OCI-LY7 (cell line): ENCODE results near the gene CTNNA3.

Source experiments
- CTCF ChIP-seq: fragments of 200-600 bp; sonication (generic); conservative IDR thresholded peaks from 2 replicates; pipeline ENCODE4 v1.5.1; 2014; ENCODE audit warnings: mild to moderate bottlenecking, antibody characterized with exemption, low read length, moderate library complexity, mixed read lengths
- EZH2phosphoT487 ChIP-seq: fragments of 200-600 bp; sonication (generic); IDR thresholded peaks from 2 replicates; pipeline ENCODE4 v1.6.1; 2018; ENCODE audit warnings: low read depth, borderline replicate concordance, mild to moderate bottlenecking, mixed run types, antibody characterized with exemption, low read length, moderate library complexity, mixed read lengths

DNA sequence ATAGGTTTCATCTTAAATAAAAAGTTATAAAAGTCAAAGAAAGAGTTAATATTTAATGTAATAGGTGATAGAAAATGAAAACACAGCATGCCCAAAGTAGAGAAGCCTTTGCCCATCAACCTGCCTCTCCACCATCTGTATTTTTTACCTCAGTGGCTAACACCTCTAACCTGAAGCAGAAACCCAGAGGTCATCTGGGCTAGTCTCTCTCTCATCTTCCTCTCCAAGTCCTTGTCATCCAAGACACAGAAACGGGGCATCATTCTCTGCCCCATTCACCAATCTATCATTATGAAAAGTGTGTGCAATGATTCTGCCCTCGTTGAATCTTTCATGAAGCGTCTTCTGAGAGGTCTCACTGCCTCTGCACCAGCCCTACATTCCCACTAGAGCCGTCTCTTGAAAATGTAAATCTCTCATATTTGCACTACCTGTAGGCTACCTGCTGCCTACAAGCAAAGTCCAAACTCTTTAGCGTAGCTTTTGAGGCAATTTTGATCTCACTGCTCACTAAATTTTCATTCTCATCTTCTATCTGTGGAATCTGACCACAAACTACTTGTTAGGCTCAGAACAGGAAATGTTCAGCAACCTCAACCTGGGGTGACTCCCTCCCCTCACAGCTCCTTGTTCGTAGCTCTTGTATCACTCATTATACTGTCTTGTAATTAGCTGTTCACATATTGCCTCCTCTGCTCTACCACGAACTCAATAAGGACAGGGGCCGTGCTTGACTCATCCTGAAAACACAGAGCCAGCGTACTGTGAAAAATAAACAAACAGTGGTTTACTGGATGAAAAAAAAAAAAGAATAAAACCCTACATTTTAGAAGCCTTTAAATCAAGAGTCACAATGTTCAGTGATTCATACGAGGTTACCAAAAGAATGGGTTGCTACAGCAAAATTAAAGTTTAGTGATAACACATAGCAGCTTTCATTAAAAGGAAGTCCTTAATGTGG lies 83.1 kb downstream of the CTNNA3 start:
- TF ChIP-seq CTCF (no peak), EZH2phosphoT487 (no peak)
